HG03159 (cell line): Measurements from ENCODE around the gene CDC42BPG.
A peak's percentile ranks its signal among the peaks of the same experiment; 100 is the strongest.

Source experiments
- ATAC-seq: cut with Tn5 transposase; IDR thresholded peaks from one replicate; pipeline ENCODE4 v1.9.1; 2021; ENCODE audit warnings: mild to moderate bottlenecking, moderate library complexity; ENCODE audit not compliant: unreplicated experiment

Gene CDC42BPG

GRCh38 chr11:64867748-64868462 is 23.5 kb upstream of the CDC42BPG start:
- no peak for ATAC-seq

GRCh38 chr11:64866173-64866491 is 21.7 kb upstream of the CDC42BPG start:
- ATAC-seq, result no peak

- peak; percentile 46 for ATAC-seq
These were observed 21.1 kb upstream of the CDC42BPG start for GRCh38 chr11:64865286-64866172.

- peak; percentile 18 for ATAC-seq
These were observed 20.2 kb upstream of the CDC42BPG start for GRCh38 chr11:64864473-64865285.

- no peak for ATAC-seq
These were observed 19.7 kb upstream of the CDC42BPG start for GRCh38 chr11:64864135-64864472.

GRCh38 chr11:64863391-64864060 is 19.1 kb upstream of the CDC42BPG start:
- ATAC-seq, result no peak

GRCh38 chr11:64862987-64863390 is 18.5 kb upstream of the CDC42BPG start:
- ATAC-seq, result no peak

GRCh38 chr11:64861227-64861975 is 16.9 kb upstream of the CDC42BPG start:
- ATAC-seq, result no peak

GRCh38 chr11:64859542-64860414 is 15.3 kb upstream of the CDC42BPG start:
- peak; percentile 80 for ATAC-seq

- peak; percentile 9 for ATAC-seq
These were observed 14.2 kb upstream of the CDC42BPG start for GRCh38 chr11:64858467-64859263.

- no peak for ATAC-seq
These were observed 13.0 kb upstream of the CDC42BPG start for GRCh38 chr11:64857485-64857884.

GRCh38 chr11:64856382-64857227 is 12.2 kb upstream of the CDC42BPG start:
- no peak for ATAC-seq

- ATAC-seq, result no peak
These were observed 11.3 kb upstream of the CDC42BPG start for GRCh38 chr11:64855596-64856304.

GRCh38 chr11:64854534-64855502 is 10.4 kb upstream of the CDC42BPG start:
- no peak for ATAC-seq

- no peak for ATAC-seq
These were observed 9.7 kb upstream of the CDC42BPG start for GRCh38 chr11:64854157-64854533.

- no peak for ATAC-seq
These were observed 9.3 kb upstream of the CDC42BPG start for GRCh38 chr11:64853709-64854108.
